HG03097 (cell line): ENCODE measurements around the gene TGM2.
"Not testable (repeated sequence)": the region's sequence is repeated elsewhere in the genome, so short reads cannot be mapped to it uniquely, and the experiment has no call there.

Experiments used
- ATAC-seq: cut with Tn5 transposase; IDR thresholded peaks from one replicate; pipeline ENCODE4 v1.9.1; 2021; ENCODE audit not compliant: unreplicated experiment, low FRiP score

The TGM2 gene

DNA sequence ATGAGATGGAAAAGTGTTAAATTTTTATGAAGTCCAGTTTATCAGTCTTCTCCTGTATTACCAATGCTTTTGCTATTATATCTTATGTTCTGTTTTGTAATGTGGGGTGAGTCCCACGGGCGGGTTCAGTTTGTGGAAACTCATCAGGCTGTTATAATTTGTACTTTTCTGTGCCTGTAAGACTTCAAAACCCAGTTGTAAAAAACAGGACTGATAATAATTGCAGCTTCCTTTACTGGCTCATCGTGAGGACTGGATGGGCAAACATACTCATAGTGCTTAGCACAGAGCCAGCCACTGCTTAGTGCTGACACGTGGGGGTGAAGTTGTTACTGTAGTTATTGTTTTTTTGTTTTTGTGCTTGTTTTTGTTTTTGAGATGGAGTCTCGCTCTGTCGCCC is 45.6 kb downstream of the TGM2 start:
- no peak for ATAC-seq

DNA sequence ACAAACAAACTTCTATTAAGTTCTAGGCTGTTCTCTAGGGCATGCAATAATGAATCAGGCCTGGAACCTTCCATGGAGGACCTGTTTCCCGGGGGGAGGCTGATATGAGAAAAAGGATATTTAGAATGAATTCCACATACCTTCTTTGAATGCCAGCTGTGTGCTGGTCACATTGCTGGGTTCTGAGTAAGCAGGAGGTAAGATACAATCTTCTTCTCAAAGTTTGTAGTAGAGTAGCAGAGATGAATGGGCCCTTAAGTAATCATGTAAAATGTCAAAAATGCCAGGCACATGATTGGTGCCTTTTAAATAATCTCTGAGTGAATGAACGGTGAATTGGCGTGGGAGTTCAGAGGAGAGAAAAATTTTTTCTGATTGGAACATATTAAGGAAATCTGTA is 47.4 kb downstream of the TGM2 start:
- no peak for ATAC-seq

DNA sequence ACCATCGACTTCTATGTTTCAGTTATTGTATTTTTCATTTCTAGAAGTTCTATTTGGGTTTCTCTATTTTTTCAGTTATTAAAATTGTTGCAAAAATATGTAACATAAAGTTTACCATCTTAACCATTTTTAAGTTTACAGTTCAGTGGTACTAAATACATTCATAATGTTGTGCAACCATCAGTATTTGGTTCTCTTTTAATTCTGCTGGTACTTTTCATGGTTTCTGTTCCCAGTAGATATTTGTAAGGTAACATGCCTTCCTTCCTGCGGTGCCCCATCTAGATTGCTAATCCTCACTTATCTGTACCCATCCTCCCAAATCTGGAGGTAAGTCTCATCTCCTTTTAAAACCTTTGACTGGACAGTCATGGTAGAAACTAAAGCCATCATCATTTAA is 47.9 kb downstream of the TGM2 start:
- ATAC-seq = no peak

DNA sequence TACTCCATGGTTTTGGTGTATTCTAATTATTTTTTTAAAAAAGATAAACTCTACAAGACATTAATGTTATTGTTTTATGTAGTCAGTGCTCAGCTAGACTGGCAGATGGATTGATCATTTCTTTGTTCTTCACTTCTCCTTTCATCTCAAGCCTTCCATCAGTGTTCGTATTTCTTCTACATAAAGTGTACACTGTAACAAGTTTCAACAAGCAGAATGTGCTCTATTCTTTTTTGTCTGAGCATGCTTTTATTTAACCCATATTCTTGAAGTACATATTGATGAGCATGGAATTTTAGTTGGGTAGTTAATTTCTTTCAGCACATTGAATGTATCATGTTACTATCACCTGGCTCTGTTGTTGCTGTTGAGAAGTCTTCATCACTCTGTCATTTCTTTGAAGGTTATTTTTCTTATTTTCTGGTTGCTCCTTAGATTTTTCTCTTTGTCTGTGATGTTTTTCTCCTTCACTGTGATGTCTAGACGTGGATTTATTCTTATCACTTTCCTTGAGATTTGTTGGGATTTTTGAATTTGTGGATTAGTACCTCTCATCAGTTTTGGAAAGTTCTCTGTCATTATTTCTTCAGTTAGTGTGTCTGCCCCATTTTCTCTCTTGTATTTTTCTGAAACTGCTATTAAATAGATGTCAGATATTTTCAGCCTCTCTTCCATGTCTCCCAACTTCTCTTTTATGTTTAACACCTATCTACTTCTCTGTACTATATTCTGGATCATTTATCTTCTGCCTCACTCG is 48.5 kb downstream of the TGM2 start:
- ATAC-seq = no peak

DNA sequence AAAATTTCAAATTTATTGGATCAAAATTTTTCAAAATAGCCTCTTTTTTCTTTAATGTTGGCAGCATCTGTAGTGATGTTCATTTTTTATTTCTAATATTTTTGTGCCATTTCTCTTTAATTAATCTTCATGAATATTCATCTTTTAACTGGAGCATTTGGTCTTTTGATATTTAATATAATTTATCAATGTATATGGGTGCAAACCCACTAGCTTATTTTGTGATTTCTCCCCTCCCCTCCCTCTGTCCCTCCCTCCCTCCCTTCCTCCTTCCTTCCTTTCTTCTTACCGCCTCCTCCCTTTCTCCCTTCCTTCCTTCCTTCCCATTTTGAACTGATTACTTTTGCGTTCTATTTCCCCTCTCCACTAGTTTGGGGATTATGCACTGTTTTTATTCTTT is 49.2 kb downstream of the TGM2 start:
- no peak for ATAC-seq

DNA sequence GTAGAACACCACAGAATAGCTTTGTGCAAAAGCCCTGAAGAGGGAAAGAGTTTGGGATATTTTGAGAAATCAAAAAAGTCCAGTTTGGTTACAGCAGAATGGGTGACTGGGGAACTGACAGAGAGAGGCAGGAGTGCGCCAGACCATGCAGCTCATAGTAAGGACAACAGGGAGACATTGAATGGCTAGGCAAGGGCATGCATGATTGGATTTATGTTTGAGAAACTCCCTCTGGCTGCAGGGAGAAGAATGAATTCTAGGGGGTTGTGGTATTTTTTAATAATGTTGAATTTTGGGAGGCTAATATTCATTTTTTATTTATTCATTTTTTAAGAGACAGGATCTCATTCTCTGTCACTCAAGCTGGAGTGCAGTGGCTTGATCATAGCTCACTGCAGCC is 49.9 kb downstream of the TGM2 start:
- no peak for ATAC-seq

DNA sequence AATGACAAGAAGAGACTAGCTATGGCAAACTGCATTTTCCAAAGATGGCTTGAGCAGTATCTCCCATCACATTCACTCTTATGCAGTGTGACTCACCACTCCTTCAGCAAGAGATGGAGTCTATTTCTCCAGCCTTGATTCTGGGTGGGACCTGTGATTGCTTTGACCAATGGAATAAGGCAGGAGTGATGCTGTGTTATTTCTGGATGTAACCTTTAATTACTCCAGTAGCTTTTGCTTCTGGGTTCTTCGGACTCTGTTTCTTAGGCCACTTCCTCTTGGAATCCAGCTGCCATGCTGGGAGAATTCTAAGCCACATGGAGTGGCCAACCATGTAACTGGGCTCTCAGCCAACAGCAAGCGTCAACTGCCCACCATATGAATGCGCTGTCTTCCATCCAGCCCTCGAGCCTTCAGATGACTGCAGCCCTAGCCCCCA is 50.7 kb downstream of the TGM2 start:
- no peak for ATAC-seq

DNA sequence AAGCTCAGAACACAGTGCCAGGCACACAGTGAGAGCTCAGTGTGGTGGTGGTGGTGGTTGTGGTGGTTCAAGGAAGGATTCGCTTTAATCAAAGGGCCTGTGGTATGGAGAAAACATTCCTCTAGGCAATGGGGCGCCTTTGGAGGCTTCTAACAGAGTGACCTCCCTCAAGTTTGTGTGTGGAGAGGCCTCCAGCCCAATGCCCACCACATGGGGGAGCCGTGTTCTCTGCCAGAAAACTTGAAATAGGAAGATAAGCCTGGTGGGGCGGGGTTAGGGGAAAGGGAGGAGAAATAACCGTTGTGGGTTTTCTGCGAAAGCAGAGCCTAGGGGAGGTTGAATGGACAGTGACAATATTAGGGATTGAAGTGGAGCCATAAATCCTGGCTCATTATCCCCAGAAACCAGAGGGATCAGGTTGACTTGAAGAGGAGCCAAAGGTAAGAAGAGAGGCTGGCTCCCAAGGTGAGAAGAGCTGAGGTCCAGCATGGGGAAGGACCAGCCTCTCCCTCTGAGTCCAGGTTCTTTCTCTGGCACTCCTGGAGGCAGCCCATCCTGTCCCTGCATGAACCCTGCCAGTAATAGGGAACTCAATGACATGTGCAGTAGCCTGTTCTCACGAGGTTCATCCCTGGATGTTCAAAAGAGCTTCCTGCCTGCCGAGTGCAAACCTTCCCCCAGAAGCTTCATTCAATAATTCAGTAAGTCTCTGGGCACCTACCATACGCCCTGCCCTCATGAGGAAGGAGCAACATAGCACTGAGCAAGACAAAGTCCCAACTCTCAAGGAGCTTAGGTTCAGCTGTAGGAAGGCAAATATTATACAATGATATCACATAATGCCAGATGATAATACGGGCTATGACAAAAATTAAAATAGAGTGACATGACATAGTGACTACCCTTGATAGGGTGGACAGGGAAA is 51.4 kb downstream of the TGM2 start:
- no peak for ATAC-seq

DNA sequence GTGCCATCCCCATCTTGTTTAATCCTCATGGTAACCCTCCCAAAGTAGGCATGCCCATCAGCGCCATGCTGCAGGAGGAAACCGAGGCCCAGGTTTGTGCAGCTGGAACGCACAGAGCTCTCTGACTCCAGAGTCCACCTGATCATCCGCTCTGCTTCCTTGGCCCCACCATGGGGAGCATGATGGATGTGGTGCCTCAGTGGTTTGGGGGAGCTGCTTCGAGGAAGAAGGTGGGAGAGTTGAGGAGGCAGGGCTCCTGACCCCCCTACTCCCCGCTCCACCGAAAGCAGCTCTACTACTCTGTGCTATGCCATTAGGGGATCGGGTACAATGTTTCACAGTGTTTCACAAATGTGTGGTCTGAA is 52.2 kb downstream of the TGM2 start:
- no peak for ATAC-seq

DNA sequence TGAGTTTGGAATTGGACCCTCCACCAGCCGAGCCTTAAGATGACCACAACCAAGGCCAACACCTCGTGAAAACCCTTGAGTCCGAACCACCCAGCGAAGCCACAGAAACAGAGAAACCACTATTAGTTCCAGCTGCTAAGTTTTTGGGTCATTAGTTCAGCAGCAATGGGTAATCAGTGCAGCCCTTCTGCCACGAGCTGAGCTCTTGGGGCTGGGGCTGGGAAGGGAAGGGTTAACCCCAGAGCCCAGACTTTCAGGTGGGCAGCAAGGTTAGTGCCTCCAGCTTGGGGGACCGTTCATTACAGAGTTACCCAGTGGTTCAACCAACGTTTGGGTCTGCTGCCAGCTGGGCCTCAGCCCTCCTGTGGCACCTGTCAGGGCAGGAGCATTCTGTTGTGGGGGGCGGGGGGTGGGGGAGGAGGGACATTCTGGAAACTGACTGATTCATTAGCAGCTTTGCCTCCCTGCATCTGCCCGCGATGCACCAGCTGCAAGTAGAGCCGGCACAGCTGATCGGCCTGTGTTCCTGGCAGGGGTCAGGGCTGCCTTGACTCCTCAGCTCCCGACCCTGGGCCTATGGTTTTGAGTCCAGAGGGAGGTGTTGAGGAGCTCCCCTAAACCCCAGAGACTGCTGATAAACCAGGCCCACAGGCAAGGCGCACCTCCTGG is 52.7 kb downstream of the TGM2 start:
- ATAC-seq = no peak

DNA sequence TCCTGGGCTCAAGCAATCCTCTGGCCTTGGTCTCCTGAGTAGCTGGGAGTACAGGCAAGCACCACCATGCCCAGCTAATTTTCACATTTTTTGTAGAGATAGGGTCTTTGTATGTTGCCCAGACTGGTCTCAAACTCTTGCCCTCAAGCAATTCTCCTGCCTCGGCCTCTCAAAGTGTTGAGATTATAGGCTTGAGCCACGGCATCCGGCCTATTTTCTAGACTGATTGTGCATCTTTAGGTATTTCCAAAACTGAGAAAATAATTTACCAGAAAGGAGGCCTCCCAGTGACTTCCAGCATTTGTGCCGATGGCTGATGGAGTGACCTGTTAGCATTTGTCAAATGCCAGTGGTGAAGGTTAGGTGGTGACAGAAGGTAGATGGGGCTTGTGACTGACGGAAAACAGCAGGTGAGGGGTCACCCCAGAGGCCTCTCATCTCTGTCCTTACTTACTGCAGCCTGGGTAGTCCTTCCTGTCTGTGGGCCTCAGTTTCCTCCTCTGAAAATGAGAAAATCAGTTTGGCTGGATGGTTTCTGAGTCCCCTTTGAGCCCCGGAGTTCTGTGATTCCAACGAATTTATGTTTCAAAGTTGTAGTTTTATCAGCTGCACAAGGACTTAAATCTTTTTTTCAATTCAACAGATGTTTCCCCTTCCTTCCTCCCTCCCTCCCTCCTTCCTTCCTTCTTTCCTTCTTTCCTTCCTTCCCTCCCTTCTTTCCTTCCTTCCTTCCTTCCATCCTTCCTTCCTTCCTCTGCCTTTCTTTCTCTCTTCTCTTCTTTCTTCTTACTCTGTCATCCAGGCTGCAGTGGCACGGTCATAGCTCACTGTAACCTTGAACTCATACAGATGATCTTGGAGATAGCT is 53.5 kb downstream of the TGM2 start:
- no peak for ATAC-seq

DNA sequence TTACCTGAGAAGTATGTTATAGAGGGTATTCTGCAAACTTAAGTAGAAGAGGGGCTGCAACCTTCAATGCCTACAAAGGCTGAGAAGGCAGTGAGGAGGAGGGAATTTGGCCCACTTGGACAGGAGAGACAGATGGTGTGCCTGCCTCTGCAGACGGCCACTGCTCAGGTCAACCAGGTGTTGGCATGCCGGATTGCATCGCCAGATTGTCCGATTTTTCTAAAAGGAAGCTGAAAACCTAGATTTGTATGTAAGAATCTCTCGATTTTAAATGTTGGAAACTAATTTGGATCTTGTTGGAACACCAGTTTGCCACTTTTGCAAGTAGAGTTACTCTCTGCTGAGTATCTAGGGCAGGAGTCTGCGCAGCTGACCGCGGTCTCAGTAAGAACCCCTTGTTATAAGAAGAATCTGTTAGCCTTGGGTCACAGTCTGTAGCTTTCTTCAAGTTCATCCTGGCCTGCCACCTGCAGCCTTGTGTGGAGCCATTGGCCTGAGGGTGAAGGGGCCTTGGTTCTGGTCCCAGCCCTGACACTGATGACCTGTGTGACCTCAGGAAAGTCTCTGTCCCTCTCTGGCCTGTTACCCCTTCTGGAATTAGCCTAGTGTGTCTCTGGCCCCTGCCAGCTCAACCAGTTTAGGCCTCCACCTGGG is 54.4 kb downstream of the TGM2 start:
- no peak for ATAC-seq

DNA sequence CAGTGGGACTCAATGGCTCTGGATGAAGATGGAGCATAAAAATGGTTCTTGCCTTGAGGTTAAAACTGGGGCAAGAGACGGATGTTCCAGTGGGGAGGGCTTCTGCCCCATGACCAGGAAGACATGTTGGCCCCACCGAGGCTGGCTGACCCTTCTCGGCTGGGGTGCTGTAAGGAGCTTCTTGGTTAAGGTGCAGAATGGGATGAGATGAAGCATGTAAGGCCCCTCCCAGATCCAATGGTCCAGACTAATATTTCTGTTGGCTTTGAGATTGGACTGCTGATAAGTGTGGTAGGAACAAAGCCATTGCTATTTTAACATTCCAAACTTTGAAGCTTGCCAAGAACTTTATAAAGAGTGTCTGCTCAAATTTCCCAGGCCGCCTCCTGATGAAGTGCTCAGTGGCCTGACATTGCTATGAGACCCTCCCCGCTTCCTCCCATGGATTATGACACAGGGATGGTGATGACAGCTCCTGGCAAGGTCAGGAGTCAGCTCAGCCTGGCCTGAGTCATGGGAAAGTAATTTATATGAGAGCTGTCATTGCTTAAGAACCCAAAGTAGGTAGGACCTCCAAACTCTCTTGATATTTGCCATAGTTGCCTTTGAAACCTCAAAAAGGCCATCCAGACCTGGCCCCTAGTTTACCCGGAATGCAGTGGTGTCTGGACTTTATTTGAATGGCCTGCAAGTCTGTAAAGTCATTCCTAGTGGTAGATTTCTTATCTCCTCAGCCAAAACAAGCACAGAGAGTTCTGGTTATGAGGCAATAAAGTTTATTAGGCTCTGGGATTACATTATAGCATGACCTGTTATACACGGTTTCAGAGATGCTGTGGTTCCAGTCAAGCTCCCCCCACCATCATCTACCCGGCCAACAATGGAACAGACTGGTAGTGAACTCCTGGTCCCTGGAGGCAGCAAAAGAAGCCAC is 55.2 kb downstream of the TGM2 start:
- ATAC-seq = no peak

DNA sequence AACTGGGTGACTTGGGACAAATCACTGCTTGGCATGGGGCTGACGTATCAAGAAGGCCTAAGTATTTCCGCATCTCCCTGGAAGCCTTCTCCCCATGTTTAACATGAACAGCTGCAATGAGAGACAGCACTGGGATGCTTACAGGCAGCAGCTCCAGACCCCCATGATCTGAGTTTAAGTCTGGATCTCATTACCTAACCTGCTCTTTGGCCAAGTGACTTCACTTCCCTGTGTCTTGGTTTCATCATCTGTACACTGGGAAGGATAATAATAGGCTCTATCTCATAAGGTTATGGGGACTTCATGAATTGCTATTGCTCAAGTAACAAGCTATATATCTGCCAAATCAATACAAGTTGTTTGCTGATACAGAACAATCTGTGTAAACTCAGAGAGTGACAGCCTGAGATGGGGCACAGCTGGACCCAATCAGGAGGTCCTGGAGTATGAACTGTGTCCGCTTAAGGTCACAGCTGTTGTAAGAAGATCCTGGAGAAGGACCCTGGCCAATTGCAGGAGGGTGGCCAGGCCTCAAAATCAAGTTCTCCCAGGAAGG is 56.0 kb downstream of the TGM2 start:
- ATAC-seq = no peak

DNA sequence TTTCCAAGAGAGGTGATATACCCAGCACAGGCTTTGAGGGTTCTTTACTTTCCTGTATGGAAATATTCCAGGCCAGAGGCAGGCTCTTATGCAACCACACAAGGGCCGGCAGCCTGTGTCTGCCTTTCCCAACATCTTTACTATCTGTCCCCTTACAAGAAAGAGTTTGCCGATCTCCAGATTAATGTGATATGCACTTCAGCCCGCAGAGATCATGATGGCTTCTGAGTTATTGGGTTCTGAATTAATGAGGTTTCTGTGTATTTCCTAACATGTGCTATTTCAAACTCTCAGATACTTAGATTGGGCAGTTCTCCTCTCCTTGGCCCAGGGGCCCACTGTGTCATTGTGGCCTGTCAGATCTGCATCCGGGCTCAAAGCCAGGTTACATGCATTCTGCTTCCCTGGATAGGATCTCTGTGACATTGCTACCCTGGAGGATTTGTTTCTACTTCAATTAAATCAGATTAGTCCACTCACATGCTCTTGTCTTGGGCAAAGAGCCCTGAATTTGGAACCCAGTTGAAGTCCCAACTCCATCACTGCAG is 56.6 kb downstream of the TGM2 start:
- no peak for ATAC-seq

DNA sequence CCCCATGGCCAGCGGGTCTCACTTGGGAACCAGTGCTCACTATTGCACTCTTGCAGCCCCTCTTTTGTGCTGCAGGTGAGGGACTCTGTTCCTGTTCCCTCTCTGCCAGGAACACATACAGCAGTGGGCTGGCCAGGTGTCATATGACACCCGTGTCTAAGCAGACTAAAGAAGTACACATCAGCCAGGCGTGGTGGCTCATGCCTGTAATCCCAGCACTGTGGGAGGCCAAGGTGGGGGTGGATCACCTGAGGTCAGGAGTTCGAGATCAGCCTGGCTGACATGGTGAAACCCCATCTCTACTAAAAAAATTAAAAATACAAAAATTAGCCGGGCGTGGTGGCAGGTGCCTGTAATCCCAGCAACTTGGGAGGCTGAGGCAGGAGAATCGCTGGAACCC is 57.2 kb downstream of the TGM2 start:
- ATAC-seq = not testable (repeated sequence)

DNA sequence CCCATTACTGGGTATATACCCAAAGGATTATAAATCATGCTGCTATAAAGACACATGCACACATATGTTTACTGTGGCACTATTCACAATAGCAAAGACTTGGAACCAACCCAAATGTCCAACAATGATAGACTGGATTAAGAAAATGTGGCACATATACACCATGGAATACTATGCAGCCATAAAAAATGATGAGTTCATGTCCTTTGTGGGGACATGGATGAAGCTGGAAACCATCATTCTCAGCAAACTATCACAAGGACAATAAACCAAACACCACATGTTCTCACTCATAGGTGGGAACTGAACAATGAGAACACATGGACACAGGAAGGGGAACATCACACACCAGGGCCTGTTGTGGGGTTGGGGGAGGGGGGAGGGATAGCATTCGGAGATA is 57.7 kb downstream of the TGM2 start:
- not testable (repeated sequence) for ATAC-seq

DNA sequence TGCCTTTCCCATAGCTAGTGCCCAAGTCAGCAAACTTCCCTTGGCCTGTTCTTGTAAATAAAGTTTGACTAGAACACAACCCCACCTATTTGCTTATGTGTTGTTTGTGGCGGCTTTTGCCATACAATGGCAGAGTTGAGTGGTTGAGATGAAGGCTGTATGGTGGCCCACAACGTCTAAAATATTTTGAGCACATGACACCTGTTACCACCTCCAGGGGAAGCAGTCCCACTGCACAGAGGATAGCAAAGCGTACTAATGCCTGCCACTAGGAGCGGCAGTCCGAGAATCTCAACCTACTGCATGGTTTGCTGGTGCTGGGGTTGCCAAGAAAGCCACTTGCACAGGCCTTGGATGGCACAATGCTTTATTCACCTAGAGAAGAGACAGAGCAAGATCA is 58.6 kb downstream of the TGM2 start:
- no peak for ATAC-seq
